Medulla oblongata (tissue), 1 donor: ENCODE results near the gene ITGB2.

Experiments used
- DNase-seq: peaks from one replicate; pipeline ENCODE4 v3.0.0-alpha.2; 2015; ENCODE audit errors: extremely low spot score

Gene ITGB2

GRCh38 chr21:44920694-44921604 is at the start of gene ITGB2:
Gene ITGB2 (minus strand): TSS chr21:44920899. CDS start chr21:44910782, 10,117 bp downstream.
- peak; percentile 48 for DNase-seq

GRCh38 chr21:44969931-44970755 is 49.4 kb upstream of the ITGB2 start:
- no peak for DNase-seq

- DNase-seq = no peak
These were observed 48.5 kb upstream of the ITGB2 start for GRCh38 chr21:44969066-44969670.

GRCh38 chr21:44967082-44968047 is 46.7 kb upstream of the ITGB2 start:
- DNase-seq = no peak

GRCh38 chr21:44966135-44967081 is 45.7 kb upstream of the ITGB2 start:
- DNase-seq = peak; percentile 31

- no peak for DNase-seq
These were observed 44.7 kb upstream of the ITGB2 start for GRCh38 chr21:44965251-44966022.

GRCh38 chr21:44964381-44964780 is 43.7 kb upstream of the ITGB2 start:
- no peak for DNase-seq

GRCh38 chr21:44962403-44962966 is 41.8 kb upstream of the ITGB2 start:
- DNase-seq = no peak

- DNase-seq = no peak
These were observed 39.7 kb upstream of the ITGB2 start for GRCh38 chr21:44960141-44961092.

GRCh38 chr21:44959376-44960091 is 38.8 kb upstream of the ITGB2 start:
- DNase-seq = no peak

GRCh38 chr21:44958471-44959191 is 37.9 kb upstream of the ITGB2 start:
- no peak for DNase-seq

GRCh38 chr21:44957901-44958451 is 37.3 kb upstream of the ITGB2 start:
- DNase-seq = no peak

GRCh38 chr21:44957047-44957831 is 36.5 kb upstream of the ITGB2 start:
- DNase-seq = no peak

GRCh38 chr21:44956356-44957046 is 35.8 kb upstream of the ITGB2 start:
- DNase-seq = no peak

- no peak for DNase-seq
These were observed 35.1 kb upstream of the ITGB2 start for GRCh38 chr21:44955798-44956175.
